HL-60 (cell line): ENCODE data around the gene ARMS2.

Experiments
- GABPA ChIP-seq: IDR thresholded peaks from 2 replicates; pipeline ENCODE4 v1.6.1; 2012; ENCODE audit warnings: low read depth
- POLR2AphosphoS5 ChIP-seq: IDR thresholded peaks from 2 replicates; pipeline ENCODE4 v1.6.1; 2012; ENCODE audit warnings: low read depth
- REST ChIP-seq: IDR thresholded peaks from 2 replicates; pipeline ENCODE4 v1.6.1; 2012; ENCODE audit warnings: low read depth; ENCODE audit not compliant: insufficient replicate concordance
- SPI1 ChIP-seq: IDR thresholded peaks from 2 replicates; pipeline ENCODE4 v1.6.1; 2012; ENCODE audit warnings: low read depth, mild to moderate bottlenecking, borderline replicate concordance
- TF ChIP-seq, protein P1 (sequence below): IDR thresholded peaks from one replicate; pipeline ENCODE4 v1.5.1; 2011; ENCODE audit warnings: low read length, control low read depth, inconsistent platforms; ENCODE audit not compliant: insufficient read depth

GRCh38 chr10:122478971-122479370, 24.5 kb downstream of the ARMS2 start:
- TF ChIP-seq, protein P1, sequence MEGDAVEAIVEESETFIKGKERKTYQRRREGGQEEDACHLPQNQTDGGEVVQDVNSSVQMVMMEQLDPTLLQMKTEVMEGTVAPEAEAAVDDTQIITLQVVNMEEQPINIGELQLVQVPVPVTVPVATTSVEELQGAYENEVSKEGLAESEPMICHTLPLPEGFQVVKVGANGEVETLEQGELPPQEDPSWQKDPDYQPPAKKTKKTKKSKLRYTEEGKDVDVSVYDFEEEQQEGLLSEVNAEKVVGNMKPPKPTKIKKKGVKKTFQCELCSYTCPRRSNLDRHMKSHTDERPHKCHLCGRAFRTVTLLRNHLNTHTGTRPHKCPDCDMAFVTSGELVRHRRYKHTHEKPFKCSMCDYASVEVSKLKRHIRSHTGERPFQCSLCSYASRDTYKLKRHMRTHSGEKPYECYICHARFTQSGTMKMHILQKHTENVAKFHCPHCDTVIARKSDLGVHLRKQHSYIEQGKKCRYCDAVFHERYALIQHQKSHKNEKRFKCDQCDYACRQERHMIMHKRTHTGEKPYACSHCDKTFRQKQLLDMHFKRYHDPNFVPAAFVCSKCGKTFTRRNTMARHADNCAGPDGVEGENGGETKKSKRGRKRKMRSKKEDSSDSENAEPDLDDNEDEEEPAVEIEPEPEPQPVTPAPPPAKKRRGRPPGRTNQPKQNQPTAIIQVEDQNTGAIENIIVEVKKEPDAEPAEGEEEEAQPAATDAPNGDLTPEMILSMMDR, result no peak
- no peak for TF ChIP-seq REST
- TF ChIP-seq POLR2AphosphoS5, result no peak
- TF ChIP-seq GABPA, result no peak
- no peak for TF ChIP-seq SPI1
